ENCODE results near the gene CRIP1.

The CRIP1 gene

DNA sequence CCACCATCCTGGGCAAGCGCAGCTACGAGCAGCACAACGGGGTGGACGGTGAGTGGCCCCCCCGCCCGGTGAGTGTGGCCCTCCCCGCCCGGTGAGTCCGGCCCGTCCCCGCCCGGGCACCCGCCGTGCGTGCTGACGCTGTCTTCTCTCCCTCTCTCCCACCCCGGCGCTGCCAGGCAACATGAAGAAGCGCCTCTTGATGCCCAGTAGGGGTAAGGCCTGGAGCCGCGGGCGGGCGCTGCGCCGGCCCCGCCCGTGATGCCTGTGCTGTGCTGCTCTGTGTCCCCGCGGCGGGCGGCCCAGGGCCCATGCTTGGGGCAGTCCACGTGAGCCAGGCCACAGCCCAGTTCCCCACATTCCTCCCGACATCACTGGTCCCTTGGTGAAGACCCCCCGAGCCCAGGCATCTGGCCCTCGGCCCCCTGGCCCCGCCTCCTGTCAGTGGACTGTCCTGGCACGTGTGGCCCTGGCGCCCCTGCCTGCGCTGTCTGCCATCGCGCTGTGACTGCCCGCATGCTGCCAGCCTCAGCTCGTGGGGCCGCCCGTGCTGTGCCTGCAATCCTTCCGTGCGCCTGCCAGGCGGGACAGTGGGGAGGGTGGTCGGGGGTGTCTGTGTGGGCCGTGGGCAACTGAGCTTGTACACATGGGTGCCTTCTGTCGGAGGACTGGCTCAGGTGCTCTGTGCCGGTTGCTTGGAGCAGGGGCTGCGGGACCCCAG, 20.0 kb upstream of the CRIP1 start:
- Histone ChIP-seq H3K36me3 (replicated peaks; ENCODE audit: low read depth, low read length) (peaks cover 14% of the 10 kb centered on the region), H3K27ac (ENCODE audit: low read length) (no peak overlapping the region), H2AFZ (ENCODE audit: low read depth, low read length) (no peak overlapping the region), H3K27me3 (ENCODE audit: low read depth, low read length) (no peaks in the 10 kb centered on the region), H3K9ac (ENCODE audit: low read length) (no peak overlapping the region), H3K4me1 (ENCODE audit: low read length) (no peaks in the 10 kb centered on the region), H3K79me2 (ENCODE audit: low read length) (no peaks in the 10 kb centered on the region), H3K4me2 (ENCODE audit: low read length) (no peak overlapping the region), H3K9me3 (ENCODE audit: insufficient read depth, low read length) (no peaks in the 10 kb centered on the region), H4K20me1 (ENCODE audit: insufficient read depth, low read length) (no peaks in the 10 kb centered on the region), H3K4me3 (ENCODE audit: low read length) (no peak overlapping the region)
- TF ChIP-seq EZH2phosphoT487 (IDR thresholded peaks at IDR 0.05; ENCODE audit: low read depth): no peak
- TF ChIP-seq, protein P1, sequence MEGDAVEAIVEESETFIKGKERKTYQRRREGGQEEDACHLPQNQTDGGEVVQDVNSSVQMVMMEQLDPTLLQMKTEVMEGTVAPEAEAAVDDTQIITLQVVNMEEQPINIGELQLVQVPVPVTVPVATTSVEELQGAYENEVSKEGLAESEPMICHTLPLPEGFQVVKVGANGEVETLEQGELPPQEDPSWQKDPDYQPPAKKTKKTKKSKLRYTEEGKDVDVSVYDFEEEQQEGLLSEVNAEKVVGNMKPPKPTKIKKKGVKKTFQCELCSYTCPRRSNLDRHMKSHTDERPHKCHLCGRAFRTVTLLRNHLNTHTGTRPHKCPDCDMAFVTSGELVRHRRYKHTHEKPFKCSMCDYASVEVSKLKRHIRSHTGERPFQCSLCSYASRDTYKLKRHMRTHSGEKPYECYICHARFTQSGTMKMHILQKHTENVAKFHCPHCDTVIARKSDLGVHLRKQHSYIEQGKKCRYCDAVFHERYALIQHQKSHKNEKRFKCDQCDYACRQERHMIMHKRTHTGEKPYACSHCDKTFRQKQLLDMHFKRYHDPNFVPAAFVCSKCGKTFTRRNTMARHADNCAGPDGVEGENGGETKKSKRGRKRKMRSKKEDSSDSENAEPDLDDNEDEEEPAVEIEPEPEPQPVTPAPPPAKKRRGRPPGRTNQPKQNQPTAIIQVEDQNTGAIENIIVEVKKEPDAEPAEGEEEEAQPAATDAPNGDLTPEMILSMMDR (IDR thresholded peaks at IDR 0.05; ENCODE audit: low read depth, low read length): no peak

DNA sequence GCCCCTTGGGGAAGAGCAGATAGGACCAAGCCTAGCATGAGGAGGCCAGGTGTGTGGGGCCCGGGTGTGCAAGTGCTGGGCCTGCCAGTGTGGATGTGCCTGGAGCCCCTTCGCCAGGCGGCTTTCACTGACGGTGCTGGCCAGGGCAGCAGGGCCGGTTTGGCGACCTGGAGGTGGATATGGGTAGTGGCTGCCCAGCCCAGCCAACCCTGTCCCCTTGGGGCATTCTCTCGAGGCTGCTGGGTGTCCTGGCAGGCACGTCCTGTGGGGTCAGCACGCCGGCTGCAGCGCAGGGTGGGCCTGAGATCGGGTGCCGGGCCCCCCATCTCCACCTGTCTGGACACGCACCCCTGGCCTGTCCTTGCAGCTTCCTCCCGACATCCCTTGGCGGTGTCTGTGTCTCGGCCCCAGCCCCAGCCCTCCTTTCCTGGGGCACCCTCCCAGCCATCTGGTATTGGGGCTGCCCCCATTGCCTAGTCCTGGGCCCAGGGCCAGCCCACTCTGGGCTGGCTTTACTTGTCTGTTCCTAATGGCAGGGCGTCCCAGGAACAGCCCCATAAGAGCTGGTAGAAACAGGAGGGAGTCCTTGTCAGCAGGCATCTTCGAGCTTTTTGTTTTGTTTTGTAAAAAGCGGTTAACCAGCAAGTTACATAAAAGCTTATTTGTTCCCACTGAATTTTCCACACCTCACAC, 19.3 kb upstream of the CRIP1 start:
- H3K4me3 ChIP-seq (ENCODE audit: low read length): no peak overlapping the region
- no peaks in the 10 kb centered on the region for H3K4me1 ChIP-seq (ENCODE audit: low read length)
- H3K27ac ChIP-seq (ENCODE audit: low read length): no peak overlapping the region
- H3K4me2 ChIP-seq (ENCODE audit: low read length): no peak overlapping the region
- peaks cover 14% of the 10 kb centered on the region for H3K36me3 ChIP-seq (replicated peaks; ENCODE audit: low read depth, low read length)
- no peaks in the 10 kb centered on the region for H3K27me3 ChIP-seq (ENCODE audit: low read depth, low read length)
- no peaks in the 10 kb centered on the region for H4K20me1 ChIP-seq (ENCODE audit: insufficient read depth, low read length)
- no peak overlapping the region for H3K9ac ChIP-seq (ENCODE audit: low read length)
- TF ChIP-seq EZH2phosphoT487 (IDR thresholded peaks at IDR 0.05; ENCODE audit: low read depth): no peak
- TF ChIP-seq, protein P1 (IDR thresholded peaks at IDR 0.05; ENCODE audit: low read depth, low read length): no peak
- H3K9me3 ChIP-seq (ENCODE audit: insufficient read depth, low read length): no peaks in the 10 kb centered on the region
- no peaks in the 10 kb centered on the region for H3K79me2 ChIP-seq (ENCODE audit: low read length)
- H2AFZ ChIP-seq (ENCODE audit: low read depth, low read length): no peak overlapping the region

DNA sequence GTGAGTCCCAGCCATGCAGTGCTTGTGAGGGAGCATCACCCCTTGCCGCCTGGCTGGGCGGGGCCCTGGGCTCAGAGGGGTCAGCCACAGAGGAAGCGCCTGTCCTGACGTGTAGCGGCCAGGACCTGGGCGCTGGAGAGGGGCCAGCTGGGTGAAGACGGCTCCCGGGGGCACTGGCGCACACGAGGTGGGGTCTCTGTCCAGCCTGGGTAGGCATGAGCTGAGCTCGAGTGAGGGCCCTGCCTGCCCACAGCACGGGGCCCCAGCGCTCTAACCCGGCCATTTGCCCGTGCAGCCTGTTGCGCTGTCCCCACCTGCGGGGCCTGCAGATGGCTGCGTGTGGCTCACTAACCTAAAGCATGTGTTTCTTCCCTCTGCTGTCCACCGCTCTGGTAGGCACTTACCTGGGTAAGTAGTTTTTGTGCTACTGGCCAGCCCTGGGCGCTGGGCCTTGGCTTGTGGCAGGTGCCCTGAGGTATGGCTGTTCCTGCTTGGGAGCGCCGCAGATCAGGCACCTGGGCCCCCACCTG, 18.7 kb upstream of the CRIP1 start:
- no peak overlapping the region for H2AFZ ChIP-seq (ENCODE audit: low read depth, low read length)
- no peak for TF ChIP-seq EZH2phosphoT487 (IDR thresholded peaks at IDR 0.05; ENCODE audit: low read depth)
- TF ChIP-seq, protein P1 (IDR thresholded peaks at IDR 0.05; ENCODE audit: low read depth, low read length): no peak
- peaks cover 13% of the 10 kb centered on the region for H3K36me3 ChIP-seq (replicated peaks; ENCODE audit: low read depth, low read length)

DNA sequence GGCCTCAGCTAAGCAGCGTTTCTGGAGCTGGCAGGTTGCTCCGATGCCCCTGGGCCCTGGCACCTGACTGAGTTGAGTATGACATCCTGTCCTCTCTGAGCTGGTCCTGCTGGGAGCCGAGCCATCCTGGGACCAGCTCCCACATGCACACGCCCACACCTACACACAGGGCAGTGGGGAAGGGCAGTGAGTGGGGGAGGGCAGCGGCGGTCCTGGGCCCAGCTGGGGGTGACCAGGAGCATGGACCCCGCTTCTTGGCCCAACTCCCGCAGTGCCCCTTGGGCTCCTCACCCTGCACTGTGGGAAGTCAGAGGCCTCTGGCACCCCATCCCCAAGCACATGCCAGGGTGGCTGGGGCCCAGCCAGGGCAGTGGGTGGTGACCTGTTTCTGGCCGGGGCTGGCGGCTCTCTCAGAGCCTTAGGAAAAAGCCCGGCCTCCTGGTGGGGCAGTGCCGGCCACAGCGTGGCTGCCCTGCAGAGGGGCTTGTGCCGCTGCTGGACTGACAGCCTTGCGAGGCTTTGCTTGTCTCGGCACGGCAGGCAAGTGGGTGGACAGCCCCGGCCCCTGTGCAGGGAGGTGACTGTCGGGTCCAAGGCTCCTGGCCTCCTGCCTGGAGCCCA, 18.0 kb upstream of the CRIP1 start:
- no peak overlapping the region for H2AFZ ChIP-seq (ENCODE audit: low read depth, low read length)
- no peaks in the 10 kb centered on the region for H4K20me1 ChIP-seq (ENCODE audit: insufficient read depth, low read length)
- no peak overlapping the region for H3K27ac ChIP-seq (ENCODE audit: low read length)
- H3K4me1 ChIP-seq (ENCODE audit: low read length): peaks cover 2% of the 10 kb centered on the region; the same call in 1 of the 2 replicates
- no peak for TF ChIP-seq EZH2phosphoT487 (IDR thresholded peaks at IDR 0.05; ENCODE audit: low read depth)
- TF ChIP-seq, protein P1 (IDR thresholded peaks at IDR 0.05; ENCODE audit: low read depth, low read length): no peak
- no peaks in the 10 kb centered on the region for H3K79me2 ChIP-seq (ENCODE audit: low read length)
- H3K9me3 ChIP-seq (ENCODE audit: insufficient read depth, low read length): no peaks in the 10 kb centered on the region
- H3K36me3 ChIP-seq (replicated peaks; ENCODE audit: low read depth, low read length): peaks cover 6% of the 10 kb centered on the region
- H3K4me3 ChIP-seq (ENCODE audit: low read length): no peak overlapping the region
- no peak overlapping the region for H3K4me2 ChIP-seq (ENCODE audit: low read length)
- no peaks in the 10 kb centered on the region for H3K27me3 ChIP-seq (ENCODE audit: low read depth, low read length)
- no peak overlapping the region for H3K9ac ChIP-seq (ENCODE audit: low read length)

More for the DNA sequence above, 18.7 kb upstream of the CRIP1 start:
- Histone ChIP-seq H3K4me1 (ENCODE audit: low read length) (no peaks in the 10 kb centered on the region), H3K4me3 (ENCODE audit: low read length) (no peak overlapping the region), H3K4me2 (ENCODE audit: low read length) (no peak overlapping the region), H4K20me1 (ENCODE audit: insufficient read depth, low read length) (no peaks in the 10 kb centered on the region), H3K9ac (ENCODE audit: low read length) (no peak overlapping the region), H3K9me3 (ENCODE audit: insufficient read depth, low read length) (no peaks in the 10 kb centered on the region), H3K27me3 (ENCODE audit: low read depth, low read length) (no peaks in the 10 kb centered on the region), H3K27ac (ENCODE audit: low read length) (no peak overlapping the region), H3K79me2 (ENCODE audit: low read length) (no peaks in the 10 kb centered on the region)

Data from OCI-LY3 (cell line).